C1 segment of cervical spinal cord (tissue), 14 donors: ENCODE results near the gene ADRM1.

Source experiments
- DNase-seq, 14 donors: peaks; one replicate each; lab custom pipeline; 2025; lab: John Stamatoyannopoulos, UW

ADRM1 gene

DNA sequence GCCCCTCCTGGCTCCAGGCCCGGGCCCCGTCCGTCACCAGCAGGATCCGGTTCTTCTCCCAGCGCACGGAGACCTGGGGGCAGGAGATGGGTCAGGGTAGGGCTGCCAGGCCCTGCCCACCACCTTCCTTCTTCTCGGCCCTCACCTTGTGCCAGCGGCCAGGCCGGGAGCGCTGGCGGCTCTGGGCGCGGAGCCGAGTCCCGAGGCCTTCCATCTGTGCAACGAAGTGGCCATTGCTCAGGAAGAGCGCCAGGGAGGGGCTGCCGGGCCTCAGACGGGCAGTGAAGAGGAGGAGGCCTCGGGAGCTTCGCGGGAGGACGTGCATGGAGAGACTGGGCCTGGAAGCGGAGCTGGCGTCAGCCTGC is 7.9 kb downstream of the ADRM1 start:
- peak in 2 of 14 donors; percentile 28 to 88 for DNase-seq

DNA sequence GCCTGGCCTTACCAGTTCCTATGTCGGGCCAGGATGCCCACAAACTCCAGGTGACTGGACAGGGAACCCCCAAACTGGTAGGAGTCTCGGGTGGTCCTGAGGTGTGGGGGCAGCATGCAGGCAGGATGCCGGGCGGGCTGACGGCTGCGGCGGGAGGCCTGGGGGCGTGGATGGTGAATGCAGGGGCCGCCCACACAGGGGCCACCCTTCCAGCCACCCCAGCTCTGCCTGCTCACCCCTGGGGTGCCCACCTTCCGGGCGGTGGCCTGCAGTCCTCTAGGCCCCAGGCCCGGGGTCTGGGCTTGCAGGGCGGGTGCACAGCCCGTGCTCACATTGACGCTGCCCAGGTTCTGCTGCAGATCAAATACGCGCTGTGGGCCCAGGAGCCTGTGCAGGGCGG is 8.4 kb downstream of the ADRM1 start:
- DNase-seq = no peak

- DNase-seq = peak in 1 of 14 donors; percentile 32
These were observed 9.2 kb downstream of the ADRM1 start for GRCh38 chr20:62311832-62312661.

GRCh38 chr20:62312662-62312977 is 9.8 kb downstream of the ADRM1 start:
- no peak for DNase-seq

- DNase-seq = no peak
These were observed 10.2 kb downstream of the ADRM1 start for GRCh38 chr20:62313021-62313420.

DNA sequence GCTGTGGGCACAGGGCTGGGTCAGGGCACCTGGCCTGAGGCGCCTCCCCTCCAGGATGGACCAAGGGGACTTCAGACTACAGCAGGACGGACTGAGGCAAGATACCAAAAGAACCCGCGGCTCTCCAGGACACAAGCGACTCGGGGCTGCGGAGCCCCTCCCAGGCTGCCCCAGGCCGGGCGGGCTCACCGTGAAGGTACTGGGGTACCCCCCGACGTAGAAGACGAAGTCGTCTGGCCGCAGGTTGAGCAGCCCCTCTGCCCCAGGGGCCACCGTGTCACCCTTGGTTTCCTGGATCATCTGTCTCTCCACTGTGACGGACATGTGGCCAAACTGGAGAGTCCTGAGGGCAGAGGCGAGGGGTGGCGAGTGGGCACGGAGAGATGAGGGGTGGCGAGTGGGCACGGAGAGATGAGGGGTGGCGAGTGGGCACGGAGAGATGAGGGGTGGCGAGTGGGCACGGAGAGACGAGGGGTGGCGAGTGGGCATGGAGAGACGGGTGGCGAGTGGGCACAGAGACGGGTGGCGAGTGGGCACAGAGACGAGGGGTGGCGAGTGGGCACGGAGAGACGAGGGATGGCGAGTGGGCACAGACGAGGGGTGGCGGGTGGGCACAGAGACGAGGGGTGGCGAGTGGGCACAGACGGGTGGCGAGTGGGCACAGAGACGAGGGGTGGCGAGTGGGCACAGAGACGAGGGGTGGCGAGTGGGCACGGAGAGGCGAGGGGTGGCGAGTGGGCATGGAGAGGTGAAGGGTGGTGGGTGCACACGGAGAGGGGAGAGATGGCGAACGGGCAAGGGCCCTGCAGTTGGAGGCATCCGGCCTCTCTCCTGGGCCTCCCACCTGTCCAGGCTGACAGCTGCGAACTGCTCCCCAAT is 10.9 kb downstream of the ADRM1 start:
- DNase-seq = no peak

GRCh38 chr20:62314339-62314638 is 11.5 kb downstream of the ADRM1 start:
- no peak for DNase-seq

DNA sequence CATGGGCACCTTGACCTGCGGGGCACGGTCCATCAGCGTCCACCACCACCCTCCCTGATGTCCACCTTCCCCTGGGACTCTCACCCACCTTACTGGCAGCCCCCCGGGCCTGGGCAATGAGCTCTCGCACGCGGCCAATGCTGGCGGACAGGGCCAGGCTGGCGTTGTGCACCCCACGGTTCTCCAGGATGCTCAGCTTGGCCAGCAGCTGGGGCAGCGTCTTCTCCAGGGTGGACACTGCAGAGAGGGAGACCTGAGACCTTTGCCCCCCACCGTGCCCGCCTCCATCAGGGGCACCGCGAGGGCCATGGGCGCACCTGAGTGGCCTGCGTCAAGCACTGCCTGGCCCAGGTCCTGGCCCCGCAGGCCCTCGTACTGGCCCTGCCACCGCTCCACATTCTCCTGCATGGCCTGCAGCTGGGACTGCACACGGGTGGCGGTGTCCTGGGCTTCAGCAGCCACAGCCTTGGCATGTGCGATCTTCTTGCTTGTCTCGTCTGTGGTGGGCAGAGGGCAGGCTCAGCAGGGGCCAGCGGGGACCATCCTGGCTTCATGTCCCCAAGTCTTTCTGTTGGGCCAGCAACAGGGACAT is 12.0 kb downstream of the ADRM1 start:
- no peak for DNase-seq

DNA sequence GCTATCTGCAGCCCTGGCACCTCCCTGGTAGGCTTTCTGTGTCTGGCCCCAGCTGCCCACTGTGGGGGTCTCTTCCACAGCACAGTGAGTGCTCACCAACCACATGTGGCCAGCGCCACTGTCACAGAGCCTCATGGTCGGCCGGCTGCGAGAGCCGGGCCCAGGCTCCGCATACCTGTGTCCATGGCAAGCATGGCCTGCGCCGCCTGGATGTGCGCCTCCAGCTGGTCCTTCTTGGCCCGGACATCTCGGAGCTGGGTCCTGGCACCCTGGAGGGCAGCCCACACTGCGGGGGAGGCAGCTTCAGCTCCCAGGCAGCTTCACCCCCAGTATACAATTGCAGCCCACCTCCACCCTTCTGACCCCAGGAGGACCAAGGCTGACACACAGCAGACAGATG is 13.0 kb downstream of the ADRM1 start:
- no peak for DNase-seq

DNA sequence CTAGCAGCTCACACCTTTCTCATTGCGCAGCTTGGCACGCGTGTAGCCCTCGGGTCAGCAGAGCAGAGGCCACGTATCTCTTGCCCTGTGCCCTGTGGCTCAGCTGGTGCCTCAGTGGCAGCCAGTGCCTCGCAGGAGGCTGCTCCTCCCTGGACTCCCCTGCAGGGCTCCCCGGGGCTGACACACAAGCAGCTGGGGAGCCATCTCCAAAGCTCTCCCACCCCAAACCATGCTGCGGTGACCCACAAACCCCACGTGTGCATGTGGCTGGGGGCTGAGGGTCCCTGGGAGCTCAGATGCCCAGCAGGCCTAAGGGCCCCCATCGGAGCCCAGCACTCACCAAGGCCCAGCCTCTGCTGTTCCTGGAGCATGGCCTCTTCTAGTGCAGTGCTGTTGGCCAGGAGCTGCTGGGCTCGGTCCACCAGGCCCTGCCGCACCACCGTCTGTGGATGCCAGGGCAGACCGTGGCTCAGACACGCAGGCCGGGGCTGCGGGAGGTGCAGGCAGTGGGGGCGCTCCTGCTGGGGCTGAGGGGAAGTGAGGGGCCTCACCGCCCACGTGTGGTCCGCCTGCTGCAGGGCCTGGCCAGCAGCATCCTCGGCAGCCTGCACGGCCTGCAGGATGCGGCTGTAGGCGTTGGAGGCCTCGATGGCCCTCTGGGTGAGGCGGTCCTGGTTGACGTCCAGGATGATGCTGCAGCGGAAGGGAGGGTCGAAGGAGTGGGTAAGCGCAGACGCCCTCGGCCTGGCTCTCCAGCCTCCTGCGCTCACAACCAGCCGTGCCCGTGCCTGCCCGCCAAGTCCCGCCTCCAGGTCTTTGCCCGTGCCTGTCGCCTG is 13.8 kb downstream of the ADRM1 start:
- peak in 2 of 14 donors; percentile 28 to 85 for DNase-seq

DNA sequence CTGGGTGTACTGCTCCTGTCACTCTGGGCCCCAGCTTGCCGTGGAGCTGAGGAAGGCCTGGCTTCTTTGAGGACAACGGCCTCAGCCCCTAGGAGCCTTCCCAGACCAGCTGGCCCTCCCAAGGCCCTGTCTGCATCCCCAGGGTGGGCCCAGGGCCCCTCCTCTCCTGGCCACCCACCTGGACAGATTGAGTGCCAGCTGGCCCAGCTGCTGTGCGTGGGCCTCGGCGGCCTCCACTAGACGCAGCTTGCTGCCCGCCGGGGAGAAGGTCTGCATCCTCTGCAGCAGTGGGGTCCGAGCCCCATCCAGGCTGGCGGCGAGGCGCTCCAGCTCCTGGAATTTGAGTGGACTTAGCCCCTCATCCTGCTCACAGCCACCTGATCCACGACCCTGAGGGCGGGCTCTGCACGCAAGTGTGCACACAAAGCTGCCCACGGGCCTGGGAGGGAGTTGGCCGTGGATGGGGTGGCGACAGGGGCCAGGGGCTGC is 14.4 kb downstream of the ADRM1 start:
- no peak for DNase-seq

- peak in 1 of 14 donors; percentile 43 for DNase-seq
These were observed 15.9 kb downstream of the ADRM1 start for GRCh38 chr20:62318400-62319345.

DNA sequence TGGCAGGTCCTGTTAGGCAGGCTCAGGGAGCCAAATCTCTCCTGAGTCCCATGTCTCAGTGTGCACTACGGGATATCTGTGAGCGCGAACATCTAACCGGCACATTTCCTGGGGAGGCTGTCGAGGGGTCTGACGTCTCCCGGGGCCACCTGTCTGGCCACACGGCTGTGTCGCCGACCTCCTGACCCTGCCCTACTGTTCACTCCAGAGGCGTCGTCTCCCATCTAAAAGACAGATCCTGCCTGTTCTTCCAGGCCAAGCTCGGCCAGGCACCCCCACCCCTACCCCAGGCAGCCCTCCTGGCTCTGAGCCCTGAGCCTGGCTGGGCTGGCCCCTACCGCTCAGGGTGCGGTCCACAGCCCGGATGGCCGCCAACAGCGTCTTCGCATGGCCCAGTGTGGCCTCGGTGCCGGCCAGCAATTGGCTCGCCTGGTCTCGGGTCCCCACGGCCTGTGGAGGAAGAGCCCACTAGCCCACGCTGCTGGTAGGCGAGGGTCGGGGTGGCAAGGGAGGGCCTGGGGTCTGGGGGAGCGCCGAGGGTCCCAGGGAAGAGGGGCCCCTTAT is 16.6 kb downstream of the ADRM1 start:
- DNase-seq = no peak

GRCh38 chr20:62320581-62321354 is 18.0 kb downstream of the ADRM1 start:
- DNase-seq = no peak

DNA sequence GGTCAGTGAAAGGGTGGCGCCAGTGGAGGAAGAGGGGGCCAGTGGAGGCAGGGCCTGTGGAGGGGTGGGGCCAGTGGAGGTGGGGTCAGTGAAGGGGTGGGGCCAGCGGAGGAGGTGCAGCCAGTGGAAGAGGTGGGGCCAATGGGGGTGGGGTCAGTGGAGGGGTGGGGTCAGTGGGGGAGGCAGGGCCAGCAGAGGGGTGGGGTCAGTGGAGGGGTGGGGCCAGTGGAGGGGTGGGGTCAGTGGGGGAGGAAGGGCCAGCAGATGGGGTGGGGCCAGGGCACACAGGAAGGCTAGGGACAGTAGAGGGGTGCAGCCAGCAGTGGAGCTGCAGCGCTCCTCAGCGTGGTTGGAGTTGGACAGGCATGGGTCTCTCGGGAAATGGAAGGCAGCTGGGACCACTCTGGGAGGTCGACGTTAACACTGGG is 18.7 kb downstream of the ADRM1 start:
- DNase-seq = no peak

DNA sequence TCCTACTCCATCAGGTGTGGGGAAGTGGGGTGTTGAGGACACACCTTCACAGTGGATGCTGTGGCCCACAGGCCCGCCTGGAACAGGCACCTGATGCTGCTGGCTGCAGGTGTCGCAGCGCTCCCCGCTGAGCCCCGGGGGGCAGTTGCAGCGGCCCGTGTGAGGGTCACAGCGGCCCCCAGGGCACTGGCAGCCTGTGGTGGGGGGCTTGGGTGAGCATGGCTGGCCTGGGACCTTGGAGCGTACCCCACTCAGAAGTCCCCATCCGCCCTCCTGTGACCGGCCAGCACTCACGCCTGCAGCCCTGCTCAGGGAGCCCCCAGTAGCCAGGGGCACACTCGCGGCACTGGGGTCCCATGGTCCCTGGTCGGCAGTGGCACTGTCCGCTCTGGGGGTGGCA is 19.2 kb downstream of the ADRM1 start:
- no peak for DNase-seq

- no peak for DNase-seq
These were observed 19.8 kb downstream of the ADRM1 start for GRCh38 chr20:62322492-62323041.

GRCh38 chr20:62323146-62323979 is 20.6 kb downstream of the ADRM1 start:
- no peak for DNase-seq
